CD4-positive, alpha-beta T cell treated with Interleukin-17A for 4 hours (primary cell): Measurements from ENCODE around the gene SGPP1.
"Not testable (repeated sequence)": the region's sequence is repeated elsewhere in the genome, so short reads cannot be mapped to it uniquely, and the experiment has no call there.

Experiments
- DNase-seq: peaks from one replicate; pipeline ENCODE4 v3.0.0-alpha.2; 2020; ENCODE audit warnings: mixed read lengths

Gene SGPP1

GRCh38 chr14:63672417-63673180 lies 55.3 kb downstream of the SGPP1 start:
- no peak for DNase-seq

- DNase-seq = no peak
Observed at GRCh38 chr14:63671987-63672386, 55.9 kb downstream of the SGPP1 start.

- DNase-seq = no peak
Observed at GRCh38 chr14:63670692-63671091, 57.2 kb downstream of the SGPP1 start.

GRCh38 chr14:63666335-63666734 lies 61.5 kb downstream of the SGPP1 start:
- no peak for DNase-seq

- DNase-seq = no peak
Observed at GRCh38 chr14:63663428-63664341, 64.2 kb downstream of the SGPP1 start.

GRCh38 chr14:63662776-63663175 lies 65.1 kb downstream of the SGPP1 start:
- DNase-seq = no peak

GRCh38 chr14:63661881-63662280 lies 66.0 kb downstream of the SGPP1 start:
- not testable (repeated sequence) for DNase-seq

GRCh38 chr14:63659726-63660125 lies 68.1 kb downstream of the SGPP1 start:
- no peak for DNase-seq

- DNase-seq = no peak
Observed at GRCh38 chr14:63656194-63656593, 71.7 kb downstream of the SGPP1 start.

GRCh38 chr14:63654936-63655335 lies 72.9 kb downstream of the SGPP1 start:
- DNase-seq = no peak

- DNase-seq = no peak
Observed at GRCh38 chr14:63654346-63654745, 73.5 kb downstream of the SGPP1 start.

- DNase-seq = no peak
Observed at GRCh38 chr14:63652406-63652805, 75.5 kb downstream of the SGPP1 start.

- peak; percentile 73 for DNase-seq
Observed at GRCh38 chr14:63650256-63650952, 77.5 kb downstream of the SGPP1 start.

- no peak for DNase-seq
Observed at GRCh38 chr14:63647696-63648410, 80.0 kb downstream of the SGPP1 start.

- no peak for DNase-seq
Observed at GRCh38 chr14:63644741-63645140, 83.1 kb downstream of the SGPP1 start.

GRCh38 chr14:63642656-63643382 lies 85.0 kb downstream of the SGPP1 start:
- DNase-seq = no peak

GRCh38 chr14:63642229-63642611 lies 85.6 kb downstream of the SGPP1 start:
- peak; percentile 81 for DNase-seq

- DNase-seq = peak; percentile 95
Observed at GRCh38 chr14:63641473-63642228, 86.2 kb downstream of the SGPP1 start, which contains the start of gene WDR89. TSS of gene WDR89 (minus strand) at chr14:63641871. CDS start at chr14:63599942, 41,929 bp downstream.

GRCh38 chr14:63638493-63638892 lies 89.4 kb downstream of the SGPP1 start:
- no peak for DNase-seq

- not testable (repeated sequence) for DNase-seq
Observed at GRCh38 chr14:63636094-63636635, 91.7 kb downstream of the SGPP1 start.
